GM18519 (cell line): ENCODE measurements around the gene CLNS1A.
"Not testable (repeated sequence)": the region's sequence is repeated elsewhere in the genome, so short reads cannot be mapped to it uniquely, and the experiment has no call there.

ENCODE experiments used
- ATAC-seq: cut with Tn5 transposase; IDR thresholded peaks from one replicate; pipeline ENCODE4 v1.9.1; 2021; ENCODE audit warnings: mild to moderate bottlenecking, moderate library complexity; ENCODE audit not compliant: unreplicated experiment, low FRiP score

Gene CLNS1A, protein sequence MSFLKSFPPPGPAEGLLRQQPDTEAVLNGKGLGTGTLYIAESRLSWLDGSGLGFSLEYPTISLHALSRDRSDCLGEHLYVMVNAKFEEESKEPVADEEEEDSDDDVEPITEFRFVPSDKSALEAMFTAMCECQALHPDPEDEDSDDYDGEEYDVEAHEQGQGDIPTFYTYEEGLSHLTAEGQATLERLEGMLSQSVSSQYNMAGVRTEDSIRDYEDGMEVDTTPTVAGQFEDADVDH

DNA sequence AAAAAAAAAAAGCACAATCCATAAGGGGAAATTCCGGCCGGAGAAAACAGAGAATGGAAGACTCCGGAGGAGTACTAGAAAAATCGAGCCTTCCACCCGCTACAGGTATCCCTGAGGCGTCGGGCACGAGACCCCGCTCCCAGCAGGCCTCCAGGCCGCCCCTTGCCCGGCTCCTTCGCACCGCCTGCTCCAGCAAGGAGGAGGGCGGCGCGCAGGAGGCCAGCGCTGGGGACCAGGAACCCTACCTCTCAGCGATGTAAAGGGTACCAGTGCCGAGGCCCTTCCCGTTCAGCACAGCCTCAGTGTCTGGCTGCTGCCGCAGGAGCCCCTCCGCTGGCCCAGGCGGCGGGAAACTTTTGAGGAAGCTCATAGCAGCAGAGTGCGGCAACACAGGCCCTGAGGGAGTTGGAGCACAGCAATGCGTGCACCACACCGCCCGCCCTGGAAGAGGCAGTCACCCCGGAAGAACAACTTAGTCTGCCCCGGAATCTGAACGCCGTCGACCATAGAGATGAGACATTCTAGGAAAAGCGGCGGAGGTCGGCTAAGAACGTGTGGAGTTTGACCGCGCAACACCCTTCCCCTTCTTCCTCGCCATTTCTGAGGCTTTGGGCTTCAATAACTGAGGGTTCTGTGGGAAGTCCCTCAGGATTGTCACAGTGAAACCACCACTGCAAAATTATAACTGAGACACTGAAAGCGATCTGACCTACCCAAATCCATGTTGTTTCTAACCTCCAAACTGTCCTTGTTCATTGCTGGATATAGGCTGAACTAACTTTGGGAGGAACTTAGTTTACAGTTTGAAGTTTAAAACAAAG lies at the start of gene CLNS1A:
Gene CLNS1A (minus strand): TSS at position 450 of the 821 bp plus-strand sequence. CDS start 80 bp downstream, at position 370.
- ATAC-seq: peak; percentile 83

DNA sequence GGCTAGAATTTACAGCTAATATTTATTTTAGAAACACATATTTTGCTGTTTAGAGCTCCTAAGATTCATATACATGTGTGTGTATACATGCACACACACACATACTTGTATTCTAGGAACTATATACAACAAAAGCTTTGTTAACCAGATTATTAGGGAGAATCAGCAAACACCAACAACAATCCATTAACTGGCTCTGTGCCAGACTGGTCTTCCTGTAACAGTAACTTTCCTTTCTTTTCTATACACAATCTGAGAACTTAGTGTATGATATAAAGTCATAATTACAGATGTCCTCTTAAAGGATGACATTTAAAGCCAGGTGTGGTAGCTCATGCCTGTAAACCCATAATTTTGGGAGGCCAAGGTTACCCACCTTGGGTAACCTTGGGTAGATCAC lies 49.5 kb upstream of the CLNS1A start:
- ATAC-seq: no peak

DNA sequence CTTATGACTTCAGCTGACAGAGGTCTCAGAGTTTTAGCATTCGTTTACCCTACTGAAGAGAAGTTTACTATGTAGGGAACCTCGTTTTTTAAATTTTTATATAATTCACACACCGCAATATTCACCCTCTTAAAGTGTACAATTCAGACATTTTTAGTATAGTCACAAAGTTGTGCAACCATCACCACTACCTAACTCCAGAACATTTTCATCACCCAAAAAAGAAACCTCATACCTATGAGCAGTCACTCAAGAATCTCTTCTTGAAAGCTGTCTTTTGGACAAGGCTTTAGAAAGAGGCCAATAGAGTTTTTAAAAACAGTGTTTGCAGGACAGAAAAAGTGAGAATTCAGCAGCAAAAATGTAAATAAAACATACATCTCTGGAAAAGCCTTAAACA lies 39.5 kb upstream of the CLNS1A start:
- ATAC-seq: no peak

DNA sequence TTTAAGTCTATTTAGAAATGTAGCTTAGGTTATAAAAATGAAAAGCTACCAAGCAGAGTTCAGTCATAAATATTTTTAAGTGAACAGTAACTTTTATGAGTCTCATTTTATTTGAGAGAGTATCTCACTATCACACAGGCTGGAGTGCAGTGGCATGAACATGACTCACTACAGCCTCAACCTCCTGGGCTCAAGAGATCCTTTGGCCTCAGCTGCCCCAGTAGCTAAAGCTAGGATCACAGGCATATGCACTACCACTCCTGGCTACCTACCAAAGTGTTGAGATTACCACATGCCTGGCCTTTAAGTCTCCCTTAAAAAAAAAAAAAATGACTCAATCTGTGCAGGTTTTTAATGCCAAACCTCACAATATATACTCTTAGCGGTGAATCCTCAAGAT lies 34.7 kb upstream of the CLNS1A start:
- ATAC-seq: no peak

DNA sequence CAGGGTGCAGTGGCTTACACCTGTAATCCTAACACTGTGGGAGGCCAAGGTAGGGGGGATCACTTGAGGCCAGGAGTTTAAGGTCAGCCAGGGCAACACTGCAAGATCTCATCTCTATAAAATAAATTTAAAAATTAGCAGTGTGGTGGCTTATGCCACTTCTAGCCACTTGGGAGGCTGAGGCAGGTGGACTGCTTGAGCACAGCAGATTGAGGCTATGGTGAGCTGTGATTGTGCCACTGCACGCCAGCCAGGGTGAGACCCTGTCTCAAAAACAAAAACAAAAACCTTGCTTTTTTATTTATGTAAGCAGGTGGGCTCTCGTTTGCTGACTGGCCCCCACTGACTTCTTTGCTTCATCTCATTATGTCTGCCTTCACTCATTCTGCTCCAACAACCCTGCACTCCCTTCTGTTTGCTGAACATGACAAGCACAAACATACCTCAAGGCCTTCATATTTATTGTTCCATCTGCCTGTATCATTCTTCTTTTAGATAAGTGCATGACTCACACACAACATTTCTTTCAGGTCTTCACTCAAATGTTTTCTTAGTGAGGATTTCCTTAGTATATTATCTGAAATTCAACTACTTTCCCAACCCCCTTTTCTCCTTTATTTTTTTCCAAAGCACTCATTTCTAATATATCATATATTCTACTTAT lies 32.4 kb upstream of the CLNS1A start:
- ATAC-seq: no peak

DNA sequence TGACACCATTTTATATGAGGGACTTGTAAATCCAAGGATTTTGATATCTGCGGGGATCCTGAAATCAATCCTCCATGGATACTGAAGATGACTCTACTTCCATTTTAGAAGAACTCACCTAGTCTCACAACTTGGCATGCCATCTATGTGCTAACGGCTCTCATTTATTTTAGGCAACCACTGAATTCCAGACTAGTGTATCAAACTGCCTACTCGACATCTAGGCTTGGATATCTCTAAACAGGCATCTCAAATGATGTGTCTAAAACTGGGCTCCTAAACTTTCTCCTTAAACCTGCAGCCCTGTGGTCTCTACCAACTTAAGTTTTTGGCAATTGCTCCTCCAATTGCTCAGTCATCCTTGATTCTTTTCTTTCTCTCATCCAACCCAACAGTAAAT lies 31.2 kb upstream of the CLNS1A start:
- no peak for ATAC-seq

DNA sequence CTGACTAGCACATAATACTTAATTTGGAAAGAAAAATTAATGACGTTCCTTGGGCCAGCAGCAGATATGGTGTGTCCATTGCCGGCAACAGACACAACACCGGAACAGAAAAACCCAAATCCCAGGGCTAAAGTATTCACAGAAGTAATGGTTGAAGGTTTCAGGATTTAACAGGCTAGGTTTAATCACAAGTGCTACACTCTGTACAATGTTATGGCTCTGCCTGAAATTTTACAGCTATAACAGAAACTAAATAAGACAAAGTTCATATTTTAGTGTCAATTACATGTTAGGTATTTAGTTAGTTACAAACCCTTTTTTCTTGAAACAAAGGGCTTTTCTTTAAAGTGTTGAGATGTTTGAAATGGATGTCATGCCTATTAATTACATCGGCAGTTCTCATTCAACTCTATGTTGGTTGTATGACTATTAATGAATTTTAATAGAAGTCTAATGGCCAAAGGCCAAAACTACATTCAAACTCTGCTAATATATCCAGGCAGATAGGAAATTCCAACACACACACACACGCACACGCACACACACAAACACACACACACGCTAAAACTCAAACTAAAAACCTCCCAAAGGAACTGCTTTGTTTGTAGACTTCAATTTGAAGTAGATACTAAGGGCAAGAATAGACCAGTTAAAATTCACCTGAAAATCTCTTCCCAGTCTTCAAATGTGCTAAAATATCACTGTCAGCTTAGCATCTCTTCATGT lies 27.8 kb upstream of the CLNS1A start:
- no peak for ATAC-seq

DNA sequence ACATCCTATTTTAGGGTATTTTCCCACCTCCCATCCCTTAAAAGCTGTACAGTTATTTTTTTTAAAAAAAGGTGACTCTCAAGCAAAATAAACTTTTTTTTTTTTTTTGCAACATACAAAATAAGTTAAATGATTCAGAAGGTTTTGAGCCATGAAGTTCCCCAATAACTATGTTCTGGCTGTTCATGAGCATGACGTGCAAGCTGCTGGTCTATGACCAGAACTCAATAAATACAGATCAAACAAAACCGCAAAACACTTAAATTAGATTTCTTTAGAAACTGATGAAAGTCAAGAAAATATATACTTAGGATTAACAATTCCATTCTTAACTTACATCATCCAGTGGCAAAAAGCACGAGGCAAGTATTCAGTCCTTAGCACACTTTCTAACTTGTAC lies 24.1 kb upstream of the CLNS1A start:
- ATAC-seq: no peak

DNA sequence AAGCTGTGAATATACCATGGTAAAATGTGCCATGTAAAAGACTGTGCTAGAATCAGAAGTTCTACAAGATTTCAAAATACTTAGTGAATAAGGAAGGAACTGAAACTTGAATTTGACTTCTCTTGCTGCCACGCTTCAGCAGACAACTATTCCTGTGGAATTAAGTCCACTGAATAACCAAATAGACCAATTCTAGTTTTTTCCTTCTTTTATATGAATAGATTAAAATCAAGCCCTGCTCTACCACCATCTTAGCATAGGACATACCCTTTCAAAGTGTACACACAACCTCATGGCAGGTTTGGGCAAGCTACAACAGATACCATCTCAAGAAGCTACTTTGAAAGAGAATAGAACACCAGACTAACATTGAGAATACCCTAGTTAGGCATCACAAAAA lies 23.4 kb upstream of the CLNS1A start:
- ATAC-seq: no peak

DNA sequence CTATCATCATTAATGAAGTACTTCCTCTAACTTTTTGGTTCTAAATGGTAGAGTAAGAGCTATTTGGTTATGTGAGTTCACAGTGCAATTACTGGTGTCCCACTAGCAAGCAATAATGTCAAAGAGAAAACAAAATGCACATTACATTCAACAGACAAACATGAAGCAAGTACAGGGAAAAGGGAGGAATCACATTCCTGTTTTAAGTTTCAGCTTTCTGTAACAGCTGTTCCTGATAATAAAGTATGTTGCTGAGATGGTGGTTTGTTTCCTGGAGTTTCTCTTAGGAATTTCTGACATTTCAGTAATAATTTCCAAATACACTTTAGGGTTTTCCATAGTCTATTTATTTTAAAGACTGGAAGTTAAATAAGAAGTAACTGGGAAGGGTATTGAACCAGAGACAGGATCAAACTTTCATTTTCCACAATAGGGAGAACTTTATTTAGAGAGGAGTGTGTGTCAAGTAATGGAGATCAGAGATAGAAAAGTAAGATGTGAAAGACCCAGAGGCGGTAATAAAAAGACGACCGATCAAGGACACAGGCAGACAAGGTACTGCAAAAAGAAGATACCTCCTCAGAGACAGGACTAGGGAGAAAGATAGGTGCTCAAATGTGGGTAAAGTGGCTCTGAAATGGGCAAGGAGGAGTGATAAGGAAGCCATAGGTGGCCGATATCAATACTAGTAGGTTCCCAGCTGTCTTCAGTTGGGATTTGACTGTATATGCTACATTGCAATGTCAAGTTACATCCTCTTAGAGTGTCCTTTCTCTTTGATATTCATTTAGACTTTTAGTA lies 20.8 kb upstream of the CLNS1A start:
- ATAC-seq: no peak

DNA sequence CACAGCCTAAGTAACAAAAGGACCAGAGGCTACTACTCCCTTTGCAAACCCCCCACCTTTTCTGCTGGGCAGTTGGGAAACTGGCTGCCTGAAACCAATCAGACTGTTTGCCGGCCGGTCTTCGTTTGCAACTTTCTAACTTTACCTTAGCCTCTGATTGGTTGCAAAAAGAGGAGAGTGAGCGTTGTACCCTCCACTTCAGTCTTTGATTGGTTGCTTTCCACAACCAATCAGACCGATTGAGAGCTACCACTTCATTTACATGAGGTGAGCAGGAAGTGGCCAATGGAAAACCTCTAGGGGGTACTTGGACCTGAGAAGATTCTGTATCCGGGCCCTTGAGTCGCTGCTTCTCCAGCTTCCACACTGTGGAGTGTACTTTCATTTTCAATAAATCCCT lies 18.8 kb upstream of the CLNS1A start:
- ATAC-seq: no peak

DNA sequence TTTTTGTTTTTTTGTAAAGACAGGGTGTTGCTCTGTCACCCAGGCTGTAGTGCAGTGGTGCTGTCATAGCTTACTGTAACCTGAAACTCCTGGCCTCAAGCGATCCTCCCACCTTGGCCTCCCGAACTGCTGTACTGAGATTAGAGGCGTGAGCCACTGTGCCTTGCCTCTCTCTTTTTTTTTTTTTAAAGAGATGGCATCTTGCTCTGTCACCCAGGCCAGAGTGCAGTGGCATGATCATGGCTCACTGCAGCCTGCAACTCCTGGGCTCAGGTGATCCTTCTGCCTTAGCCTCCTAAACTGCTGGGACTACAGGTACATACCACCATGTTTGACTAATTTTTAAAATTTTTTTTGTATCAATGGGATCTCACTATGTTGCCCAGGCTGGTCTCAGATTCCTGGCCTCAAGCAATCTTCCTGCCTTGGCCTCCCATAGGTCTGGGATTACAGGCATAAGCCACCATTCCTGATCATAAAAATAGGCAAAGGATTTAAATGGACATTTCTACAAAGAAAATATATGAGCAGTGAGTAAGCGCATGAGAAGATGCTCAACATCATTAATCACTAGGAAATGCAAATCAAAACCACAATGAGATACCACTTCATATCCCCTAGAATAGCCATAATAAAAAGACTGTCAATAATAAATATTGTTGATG lies 17.3 kb upstream of the CLNS1A start:
- no peak for ATAC-seq

DNA sequence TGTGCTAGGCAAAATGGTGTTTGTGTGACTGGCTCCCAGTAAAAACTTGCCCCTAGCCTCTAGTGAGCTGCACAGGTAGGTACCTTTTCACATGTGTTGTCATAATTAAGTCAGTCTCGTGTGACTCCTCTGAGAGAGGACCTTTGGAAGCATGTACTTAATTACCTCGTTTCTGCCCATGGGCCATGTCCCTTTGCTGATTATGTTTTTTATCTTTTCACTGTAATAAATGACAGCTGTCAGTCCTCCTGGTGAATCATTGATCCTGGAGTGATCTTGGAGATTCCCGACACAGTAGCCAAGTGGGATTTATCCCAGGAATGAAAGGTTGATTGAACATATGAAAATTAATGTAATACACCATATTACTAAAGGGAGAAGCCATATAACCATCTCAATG lies 12.5 kb upstream of the CLNS1A start:
- no peak for ATAC-seq

DNA sequence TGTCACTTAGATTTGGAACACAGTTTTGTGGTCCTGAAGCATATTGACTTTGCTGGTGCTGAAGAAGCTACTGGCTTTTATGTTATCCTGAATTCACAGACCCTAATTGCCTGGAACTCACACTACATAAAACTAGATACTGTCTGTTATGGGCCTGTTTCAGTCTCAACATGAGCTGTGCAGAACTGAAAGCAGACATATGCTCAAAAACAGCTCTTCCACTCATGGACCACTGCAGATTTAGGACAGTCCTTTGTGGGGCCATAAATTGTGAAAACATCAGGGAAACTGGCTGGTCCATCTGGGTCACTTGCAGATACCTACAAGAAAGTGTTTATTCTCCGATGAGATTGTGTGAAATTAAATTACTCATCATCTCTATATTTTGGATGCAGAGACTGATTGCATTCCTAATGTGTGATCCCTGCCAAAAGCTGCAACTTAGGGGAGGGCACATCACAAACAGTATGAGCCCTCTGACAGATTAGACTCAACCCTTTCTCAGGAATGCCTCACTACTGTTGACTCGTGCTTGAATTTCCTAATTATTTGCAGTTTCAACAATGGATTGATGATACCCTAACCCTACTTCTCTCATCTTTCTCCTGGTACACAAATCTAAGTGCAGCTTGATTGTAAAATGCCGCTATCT lies 10.2 kb upstream of the CLNS1A start:
- ATAC-seq: no peak

DNA sequence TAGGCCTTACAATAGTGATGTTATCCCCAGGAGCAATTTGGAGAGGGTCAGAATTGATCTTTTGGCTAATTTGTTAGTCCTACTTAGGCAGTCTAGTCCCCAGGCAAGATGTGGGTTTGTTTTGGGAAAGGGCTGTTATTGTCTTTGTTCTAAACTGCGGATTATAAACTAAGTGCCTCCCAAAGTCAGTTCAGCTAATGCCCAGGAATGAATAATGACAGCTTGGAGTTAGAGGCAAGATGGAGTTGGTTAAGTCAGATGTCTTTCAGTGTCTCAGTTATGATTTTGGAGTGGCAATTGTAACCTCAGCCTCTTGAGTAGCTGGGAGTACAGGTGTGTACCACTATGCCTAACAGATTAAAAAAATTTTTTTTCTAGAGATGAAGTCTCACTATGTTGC lies 7.3 kb upstream of the CLNS1A start:
- no peak for ATAC-seq

DNA sequence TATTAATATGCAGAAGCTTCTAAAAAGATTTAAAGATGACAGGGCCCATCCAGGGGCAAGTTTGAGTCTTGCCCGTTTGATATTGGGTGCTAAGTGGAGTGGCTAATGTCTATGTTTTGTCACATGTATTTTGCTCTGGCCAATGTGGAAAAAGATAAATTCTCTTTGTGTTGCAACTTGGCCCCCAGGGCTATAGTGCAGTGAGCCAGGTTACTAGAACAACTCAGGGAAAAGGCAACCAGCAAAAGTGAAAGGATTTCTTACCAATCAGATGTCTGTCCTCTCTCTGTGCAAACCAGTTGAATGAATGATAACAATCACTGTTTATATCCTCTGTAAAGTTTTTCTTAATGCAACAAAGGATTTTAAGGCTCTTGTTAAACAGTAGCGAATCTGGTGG lies 4.6 kb upstream of the CLNS1A start:
- ATAC-seq: no peak

DNA sequence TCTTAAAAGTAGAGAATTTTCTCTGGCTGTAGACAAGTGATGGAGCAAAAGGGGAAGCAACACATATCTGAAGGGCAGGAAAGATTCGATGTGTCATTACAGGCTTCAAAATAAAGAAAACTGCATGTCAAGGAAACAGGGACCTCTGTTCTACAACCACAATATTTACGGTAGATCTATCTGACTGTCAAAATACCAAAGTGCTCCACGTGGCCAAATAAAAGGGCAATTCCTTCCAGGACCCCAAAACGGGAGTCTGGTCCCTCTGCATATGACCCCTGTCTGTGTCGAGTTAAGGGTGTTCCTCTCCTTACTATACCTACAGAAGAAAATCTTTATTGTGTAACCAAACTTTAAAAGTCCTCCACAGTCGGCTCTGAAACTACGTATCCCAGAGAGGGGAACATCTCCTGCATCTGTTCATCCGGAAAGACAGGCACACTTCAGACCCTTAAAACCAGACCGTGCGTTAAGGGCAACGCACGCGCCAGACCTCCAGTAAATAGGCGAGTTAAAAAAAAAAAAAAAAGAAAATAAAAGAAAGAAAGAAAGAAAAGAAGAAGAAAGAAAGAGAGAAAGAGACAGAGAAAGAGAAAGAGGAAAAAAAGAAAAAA lies 756 bp downstream of the CLNS1A start:
- ATAC-seq: no peak

DNA sequence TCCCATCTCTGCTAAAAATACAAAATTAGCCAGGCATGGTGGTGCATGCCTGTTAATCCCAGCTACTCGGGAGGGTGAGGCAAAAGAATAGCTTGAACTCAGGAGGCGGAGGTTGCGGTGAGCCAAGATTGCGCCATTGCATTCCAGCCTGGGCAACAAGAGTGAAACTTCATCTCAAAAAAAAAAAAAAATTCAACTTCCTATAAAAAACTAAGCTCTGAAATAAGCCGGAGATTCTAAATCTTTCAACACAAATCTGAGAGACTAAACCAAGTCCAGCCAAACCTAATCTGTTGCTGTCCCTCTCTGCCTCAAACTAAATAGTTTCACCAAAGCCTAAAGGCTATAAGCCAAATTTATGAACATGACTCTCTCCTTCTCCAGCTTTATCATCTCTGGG lies 3.7 kb downstream of the CLNS1A start:
- not testable (repeated sequence) for ATAC-seq
